C4-2B (cell line): ENCODE results near the gene KCNJ4.

Source experiments
- H3K27ac ChIP-seq: fragments of 450-650 bp; 2 replicates; pipeline ENCODE4 v1.5.1; 2017
- ZFX ChIP-seq: fragments of 450-650 bp; IDR thresholded peaks from 2 replicates; pipeline ENCODE4 v1.6.1; 2017
- TF ChIP-seq, protein P1 (sequence below): fragments of 450-650 bp; conservative IDR thresholded peaks from 2 replicates; pipeline ENCODE4 v1.5.1; 2017; ENCODE audit warnings: mild to moderate bottlenecking

KCNJ4 gene

GRCh38 chr22:38490915-38491314, 35.9 kb upstream of the KCNJ4 start:
- TF ChIP-seq ZFX, result no peak
- TF ChIP-seq, protein P1, sequence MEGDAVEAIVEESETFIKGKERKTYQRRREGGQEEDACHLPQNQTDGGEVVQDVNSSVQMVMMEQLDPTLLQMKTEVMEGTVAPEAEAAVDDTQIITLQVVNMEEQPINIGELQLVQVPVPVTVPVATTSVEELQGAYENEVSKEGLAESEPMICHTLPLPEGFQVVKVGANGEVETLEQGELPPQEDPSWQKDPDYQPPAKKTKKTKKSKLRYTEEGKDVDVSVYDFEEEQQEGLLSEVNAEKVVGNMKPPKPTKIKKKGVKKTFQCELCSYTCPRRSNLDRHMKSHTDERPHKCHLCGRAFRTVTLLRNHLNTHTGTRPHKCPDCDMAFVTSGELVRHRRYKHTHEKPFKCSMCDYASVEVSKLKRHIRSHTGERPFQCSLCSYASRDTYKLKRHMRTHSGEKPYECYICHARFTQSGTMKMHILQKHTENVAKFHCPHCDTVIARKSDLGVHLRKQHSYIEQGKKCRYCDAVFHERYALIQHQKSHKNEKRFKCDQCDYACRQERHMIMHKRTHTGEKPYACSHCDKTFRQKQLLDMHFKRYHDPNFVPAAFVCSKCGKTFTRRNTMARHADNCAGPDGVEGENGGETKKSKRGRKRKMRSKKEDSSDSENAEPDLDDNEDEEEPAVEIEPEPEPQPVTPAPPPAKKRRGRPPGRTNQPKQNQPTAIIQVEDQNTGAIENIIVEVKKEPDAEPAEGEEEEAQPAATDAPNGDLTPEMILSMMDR, result no peak
- no peak overlapping the region for H3K27ac ChIP-seq

DNA sequence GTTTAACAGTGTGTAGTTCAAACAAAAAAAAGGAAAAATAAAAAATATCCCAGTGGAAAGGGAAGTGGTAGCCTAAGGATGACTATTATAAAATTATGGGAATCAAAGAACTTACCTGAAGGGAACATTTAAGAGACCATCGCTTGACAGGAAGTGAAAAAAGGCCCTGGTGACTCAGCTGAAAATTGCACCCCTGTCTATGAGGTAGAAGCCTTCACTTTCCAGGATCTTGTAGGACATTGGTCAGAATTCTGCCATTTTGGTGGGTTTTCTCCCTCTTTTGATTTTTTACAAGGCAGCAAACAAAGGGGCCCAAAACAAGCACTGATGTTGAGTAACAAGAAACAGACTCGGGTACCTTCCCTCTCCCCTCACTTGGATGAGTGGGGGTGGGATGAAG, 35.5 kb upstream of the KCNJ4 start:
- H3K27ac ChIP-seq, result no peak overlapping the region

GRCh38 chr22:38489561-38490145, 34.7 kb upstream of the KCNJ4 start:
- H3K27ac ChIP-seq, result no peak overlapping the region
- no peak for TF ChIP-seq ZFX
- TF ChIP-seq, protein P1, result no peak

More for the DNA sequence above, 35.5 kb upstream of the KCNJ4 start:
- TF ChIP-seq, protein P1, result no peak

DNA sequence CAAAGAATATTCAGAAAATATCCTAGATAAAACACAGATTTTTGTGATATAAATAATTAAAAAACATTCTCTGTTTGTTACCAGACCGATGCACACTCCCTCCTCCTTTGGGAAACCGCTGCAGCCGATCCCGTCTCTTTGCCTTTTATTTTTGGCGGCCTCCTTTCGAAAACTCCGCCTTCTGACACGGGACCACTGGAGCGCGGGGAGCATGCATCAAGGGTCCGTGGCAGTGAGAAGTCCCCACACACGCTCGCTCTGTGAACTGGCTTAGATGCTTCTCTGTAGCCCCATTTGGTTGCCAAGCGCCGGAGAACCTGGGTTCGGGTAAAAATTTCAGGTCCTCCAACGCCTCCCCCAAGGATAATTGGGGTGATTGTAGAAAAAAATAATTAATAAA, 34.1 kb upstream of the KCNJ4 start:
- H3K27ac ChIP-seq, result no peak overlapping the region
- TF ChIP-seq, protein P1, result no peak
- TF ChIP-seq ZFX, result no peak

GRCh38 chr22:38487946-38488345, 32.9 kb upstream of the KCNJ4 start:
- no peak for TF ChIP-seq ZFX
- TF ChIP-seq, protein P1, result no peak
- H3K27ac ChIP-seq, result no peak overlapping the region

GRCh38 chr22:38485783-38486182, 30.8 kb upstream of the KCNJ4 start:
- no peak overlapping the region for H3K27ac ChIP-seq
- TF ChIP-seq, protein P1, result no peak
- no peak for TF ChIP-seq ZFX

- no peak overlapping the region for H3K27ac ChIP-seq
- TF ChIP-seq, protein P1, result no peak
- TF ChIP-seq ZFX, result no peak
These were observed 29.2 kb upstream of the KCNJ4 start for GRCh38 chr22:38484244-38484643.
